K562 (cell line): Measurements from ENCODE around the gene AKR1A1. TPM values are rescaled to one million over a fixed set of nuclear protein-coding genes. Genes with fewer than 3 reads are reported as not detected.

Experiments used
- CC2D1A ChIP-seq: fragments of 450-650 bp; IDR thresholded peaks from 2 replicates; pipeline ENCODE4 v1.6.1; 2017; ENCODE audit warnings: mild to moderate bottlenecking
- CEBPG ChIP-seq, 3 experiments: fragments of 200-800 bp in 1 of 3; sonication (Bioruptor generic) in 1 of 3; sonication (generic) in 1 of 3; formaldehyde crosslinking in 1 of 3; IDR thresholded peaks in 2 of 3; conservative IDR thresholded peaks in 1 of 3; 2 replicates each; pipeline versions ENCODE4 v1.6.1 to v1.8.0; 2016 to 2022; ENCODE audit warnings: missing compliant biosample characterization in 2 of 3, missing genetic modification characterization in 2 of 3, mild to moderate bottlenecking in 1 of 3, missing genetic modification reagents in 1 of 3
- MCM2 ChIP-seq: fragments of 450-650 bp; IDR thresholded peaks from 2 replicates; pipeline ENCODE4 v1.6.1; 2017; ENCODE audit warnings: low read depth, mild to moderate bottlenecking
- MYNN ChIP-seq, 2 experiments: sonication (generic); formaldehyde crosslinking in 1 of 2; IDR thresholded peaks; 2 replicates each; pipeline versions ENCODE4 v1.5.0 to v1.6.1; 2016 to 2020; ENCODE audit warnings: antibody characterized with exemption in 1 of 2, missing genetic modification reagents in 1 of 2
- REST ChIP-seq, 2 experiments: fragments of 450-650 bp; formaldehyde crosslinking in 1 of 2; IDR thresholded peaks; 2 replicates each; pipeline versions ENCODE4 v1.4.0 to v1.6.1; 2014 to 2020; ENCODE audit warnings: mild to moderate bottlenecking in 2 of 2, borderline replicate concordance in 1 of 2, low read depth in 1 of 2
- RFX7 ChIP-seq: fragments of 250-450 bp; sonication (Bioruptor Pico); IDR thresholded peaks from 2 replicates; pipeline ENCODE4 v1.5.1; 2021; ENCODE audit warnings: mild to moderate bottlenecking
- SIN3B ChIP-seq: fragments of 450-650 bp; IDR thresholded peaks from 2 replicates; pipeline ENCODE4 v1.6.1; 2017; ENCODE audit warnings: low read depth, mild to moderate bottlenecking, moderate library complexity
- SMARCC2 ChIP-seq: fragments of 450-650 bp; IDR thresholded peaks from 2 replicates; pipeline ENCODE4 v1.6.1; 2017; ENCODE audit warnings: antibody characterized with exemption, moderate library complexity, mild to moderate bottlenecking, low read depth
- ZBTB49 ChIP-seq: sonication (generic); formaldehyde crosslinking; IDR thresholded peaks from 2 replicates; pipeline ENCODE4 v1.8.0; 2022; ENCODE audit warnings: missing genetic modification reagents, mild to moderate bottlenecking, borderline replicate concordance
- ZKSCAN1 ChIP-seq: fragments of 150-350 bp; IDR thresholded peaks from 2 replicates; pipeline ENCODE4 v1.6.1; 2016; ENCODE audit warnings: low read depth, low read length
- ZNF121 ChIP-seq: sonication (generic); formaldehyde crosslinking; conservative IDR thresholded peaks from 2 replicates; pipeline ENCODE4 v1.8.0; 2022; ENCODE audit warnings: missing genetic modification reagents
- ZNF274 ChIP-seq: IDR thresholded peaks from 2 replicates; pipeline ENCODE4 v1.6.1; 2011; ENCODE audit warnings: low read depth, mild to moderate bottlenecking, low read length, moderate library complexity, borderline replicate concordance
- ZNF280A ChIP-seq: fragments of 450-650 bp; IDR thresholded peaks from 2 replicates; pipeline ENCODE4 v1.6.1; 2018; ENCODE audit warnings: mild to moderate bottlenecking, low read depth; ENCODE audit not compliant: partially characterized antibody
- polyA plus RNA-seq, 8 experiments: library from polyadenylated mRNA; depleted of rRNA in 4 of 8; stranded (reverse) in 5 of 8; unstranded in 3 of 8; fragments of >200 nt; fragmentation: Nextera tagmentation in 2 of 8; fragmentation: Illumina TruSeq in 1 of 8; extraction: Ambion mirVana in 2 of 8; extraction: Trizol in 1 of 8; gene quantifications; 2 replicates each; pipeline versions ENCODE4 v1.2.1 to v1.2.3, GENCODE V29; 2011 to 2014; ENCODE audit warnings: inconsistent platforms in 1 of 8, missing spikeins in 1 of 8
- total RNA-seq, 7 experiments: library from RNA; depleted of rRNA in 6 of 7; stranded (reverse); fragments of >200 nt in 6 of 7; fragmentation: Illumina TruSeq in 2 of 7; extraction: Trizol in 2 of 7; gene quantifications; 2 replicates each; pipeline versions ENCODE4 v1.2.1 to v1.2.3, GENCODE V29; 2011 to 2021; ENCODE audit warnings: low replicate concordance in 1 of 7

The AKR1A1 gene
- total and polyA plus RNA-seq, 9 of the 15 experiments (the other 6 are each of a cell fraction or from before 2014, with no cell fraction given): 68.6 to 211 (median 132) TPM

GRCh38 chr1:45521413-45522323 is 29.0 kb upstream of the AKR1A1 start, which contains the start of gene PRDX1 (continued):
- TF ChIP-seq REST (IDR thresholded peaks at IDR 0.05; ENCODE audit: borderline replicate concordance): no peak
- TF ChIP-seq REST (CRISPR knock-in tag; IDR thresholded peaks at IDR 0.05; ENCODE audit: low read depth): peak; percentile 32; the same call in 1 of the 2 replicates
- 0 out of 2 replicates have a peak, but pooled peaks have one; percentile 37 for TF ChIP-seq ZBTB49 (CRISPR knock-in tag)
- peak; percentile 64; the same call in 1 of the 2 replicates for TF ChIP-seq ZKSCAN1
- TF ChIP-seq ZNF121 (CRISPR knock-in tag): no peak
- peak; percentile 67 for TF ChIP-seq SMARCC2
- TF ChIP-seq ZNF274: peak; percentile 58; the same call in 1 of the 2 replicates
- peak; percentile 34; the same call in 1 of the 2 replicates for TF ChIP-seq MYNN (IDR thresholded peaks at IDR 0.05)
- TF ChIP-seq MYNN (CRISPR knock-in tag; IDR thresholded peaks at IDR 0.05): no peak
- TF ChIP-seq ZNF280A: no peak
- no peak for TF ChIP-seq MCM2
- no peak; the same call in 1 of the 2 replicates for TF ChIP-seq CEBPG (CRISPR knock-in tag; IDR thresholded peaks at IDR 0.05)
- TF ChIP-seq CEBPG (tag; conservative IDR thresholded peaks at IDR 0.05 in 1 of 2, IDR thresholded peaks at IDR 0.05 in 1 of 2): no peak
- TF ChIP-seq SIN3B: peak; percentile 63
- TF ChIP-seq CC2D1A: peak; percentile 69; the same call in 1 of the 2 replicates
- TF ChIP-seq RFX7 (CRISPR knock-in tag): 0 out of 2 replicates have a peak, but pooled peaks have one; percentile 82
